K562 (cell line): Measurements from ENCODE around the gene SCGB2B2. TPM values are rescaled to one million over a fixed set of nuclear protein-coding genes. Genes with fewer than 3 reads are reported as not detected.

Source experiments
- ATAC-seq: fragments of 200-7000 bp; cut with Tn5 transposase; 3 replicates; pipeline ENCODE4 v1.9.1; 2020; ENCODE audit warnings: moderate library complexity
- BruUV-seq: library from RNA; stranded (reverse); fragments of 400-500 nt; replicated peaks from 2 replicates; lab custom pipeline; 2021; lab: Mats Ljungman, UMichigan
- CTCF ChIA-PET: fragments of 300-600 bp; formaldehyde crosslinking; extraction: SDS; loops from one replicate; lab custom pipeline; 2021; ENCODE audit warnings: low intra/inter-chr PET ratio; lab: Yijun Ruan, JAX
- POLR2A ChIA-PET: fragments of 300-600, 350-650 bp; sonication (Branson Sonifier 250); formaldehyde crosslinking; extraction: SDS; loops from one replicate; lab custom pipeline; 2021; ENCODE audit warnings: antibody characterized with exemption, inconsistent platforms; lab: Yijun Ruan, JAX
- DNase-seq, 4 experiments: peaks; one replicate each; pipeline versions ENCODE4 v3.0.0 to v3.0.0-alpha.2; 2011 to 2018; ENCODE audit warnings: low spot score in 3 of 4, mixed read lengths in 3 of 4; ENCODE audit errors: extremely low read depth in 1 of 4
- FAIRE-seq: peaks from 2 replicates; lab custom pipeline; 2011; peaks lifted over from hg19 to GRCh38; lab: Jason Lieb, UNC
- H2AFZ ChIP-seq: 2 replicates; pipeline ENCODE4 v1.6.0; 2011; ENCODE audit warnings: low read depth, low read length, control low read depth, inconsistent platforms
- H3K27ac ChIP-seq: fragments of 200-600 bp; 3 replicates; pipeline ENCODE4 v1.8.0; 2011; ENCODE audit warnings: low read depth, mild to moderate bottlenecking, control low read depth, inconsistent platforms, low read length, moderate library complexity, mixed read lengths; ENCODE audit errors: extremely low read depth
- H3K27me3 ChIP-seq, 2 experiments: fragments of 300-600 bp in 1 of 2; 2 replicates in 1 of 2; 3 replicates in 1 of 2; pipeline versions ENCODE4 v1.6.0 to v1.8.0; 2011; ENCODE audit warnings: inconsistent platforms in 2 of 2, low read length in 2 of 2, mild to moderate bottlenecking in 1 of 2, mixed read lengths in 1 of 2, moderate library complexity in 1 of 2; ENCODE audit not compliant: control insufficient read depth in 2 of 2, insufficient read depth in 2 of 2
- H3K36me3 ChIP-seq: fragments of 300-600 bp; 3 replicates; pipeline ENCODE4 v1.8.0; 2011; ENCODE audit warnings: mild to moderate bottlenecking, low read length, inconsistent platforms; ENCODE audit not compliant: control insufficient read depth, insufficient read depth
- H3K4me1 ChIP-seq, 2 experiments: fragments of 200-600 bp in 1 of 2; replicated peaks in 1 of 2; 2 replicates in 1 of 2; 3 replicates in 1 of 2; pipeline versions ENCODE4 v1.5.1 to v1.8.0; 2011; ENCODE audit warnings: inconsistent platforms in 2 of 2, low read length in 2 of 2, mild to moderate bottlenecking in 1 of 2, mixed read lengths in 1 of 2, moderate library complexity in 1 of 2; ENCODE audit not compliant: control insufficient read depth in 2 of 2, insufficient read depth in 2 of 2
- H3K4me2 ChIP-seq: 2 replicates; pipeline ENCODE4 v1.6.1; 2011; ENCODE audit warnings: low read length, control low read depth, inconsistent platforms, mixed read lengths; ENCODE audit not compliant: insufficient read depth
- H3K4me3 ChIP-seq: fragments of 200-600 bp; sonication (generic), shearing (Covaris generic); 2 replicates; pipeline ENCODE4 v1.5.1; 2016; ENCODE audit warnings: control low read depth, inconsistent platforms
- H3K79me2 ChIP-seq: fragments of 200-600 bp; 3 replicates; pipeline ENCODE4 v1.8.0; 2011; ENCODE audit warnings: low read length, inconsistent platforms; ENCODE audit not compliant: control insufficient read depth, insufficient read depth
- H3K9ac ChIP-seq, 2 experiments: 2 replicates each; pipeline versions ENCODE4 v1.6.0 to v1.6.1; 2011; ENCODE audit warnings: low read depth in 2 of 2, low read length in 2 of 2, control low read depth in 1 of 2, inconsistent platforms in 1 of 2, mild to moderate bottlenecking in 1 of 2, mixed read lengths in 1 of 2; ENCODE audit not compliant: insufficient read depth in 1 of 2
- H3K9me1 ChIP-seq: one replicate; pipeline ENCODE4 v1.6.0; 2011; ENCODE audit warnings: inconsistent platforms, mild to moderate bottlenecking, low read length, moderate library complexity; ENCODE audit not compliant: control insufficient read depth, insufficient read depth
- H3K9me3 ChIP-seq: replicated peaks from 2 replicates; pipeline ENCODE4 v1.5.1; 2011; ENCODE audit warnings: low read depth, low read length, inconsistent platforms; ENCODE audit not compliant: control insufficient read depth, insufficient read depth
- H4K20me1 ChIP-seq: replicated peaks from 2 replicates; pipeline ENCODE4 v1.6.1; 2011; ENCODE audit warnings: low read length, inconsistent platforms, mixed read lengths; ENCODE audit not compliant: control insufficient read depth, insufficient read depth
- BRCA1 ChIP-seq, 2 experiments: fragments of 450-650 bp in 1 of 2; sonication (generic) in 1 of 2; formaldehyde crosslinking in 1 of 2; IDR thresholded peaks; 2 replicates each; pipeline versions ENCODE4 v1.5.0 to v1.6.1; 2017 to 2020; ENCODE audit warnings: mild to moderate bottlenecking in 1 of 2, missing genetic modification reagents in 1 of 2
- CREB1 ChIP-seq, 2 experiments: sonication (generic) in 1 of 2; formaldehyde crosslinking in 1 of 2; IDR thresholded peaks; 2 replicates each; pipeline versions ENCODE4 v1.6.1 to v1.8.0; 2012 to 2022; ENCODE audit warnings: inconsistent platforms in 1 of 2, mild to moderate bottlenecking in 1 of 2, missing genetic modification reagents in 1 of 2, moderate library complexity in 1 of 2
- HIVEP1 ChIP-seq: fragments of 250-450 bp; sonication (Bioruptor Pico); IDR thresholded peaks from 2 replicates; pipeline ENCODE4 v1.4.0; 2020; ENCODE audit warnings: mild to moderate bottlenecking
- KDM4B ChIP-seq, 2 experiments: fragments of 450-650 bp in 1 of 2; sonication (generic) in 1 of 2; IDR thresholded peaks; 2 replicates each; pipeline ENCODE4 v1.6.1; 2016 to 2017; ENCODE audit warnings: borderline replicate concordance in 2 of 2, antibody characterized with exemption in 1 of 2, low read depth in 1 of 2, mild to moderate bottlenecking in 1 of 2
- NCOR1 ChIP-seq: fragments of 450-650 bp; IDR thresholded peaks from 2 replicates; pipeline ENCODE4 v1.6.1; 2016; ENCODE audit warnings: mild to moderate bottlenecking, moderate library complexity
- NFRKB ChIP-seq: fragments of 450-650 bp; IDR thresholded peaks from 2 replicates; pipeline ENCODE4 v1.6.1; 2016; ENCODE audit warnings: low read depth
- SMARCE1 ChIP-seq: fragments of 450-650 bp; IDR thresholded peaks from 2 replicates; pipeline ENCODE4 v1.7.1; 2016; ENCODE audit warnings: mild to moderate bottlenecking
- TFAP4 ChIP-seq: sonication (generic); formaldehyde crosslinking; IDR thresholded peaks from 2 replicates; pipeline ENCODE4 v1.8.0; 2022; ENCODE audit warnings: missing genetic modification reagents, mild to moderate bottlenecking, moderate library complexity, borderline replicate concordance
- ZBTB49 ChIP-seq: sonication (generic); formaldehyde crosslinking; IDR thresholded peaks from 2 replicates; pipeline ENCODE4 v1.8.0; 2022; ENCODE audit warnings: missing genetic modification reagents, mild to moderate bottlenecking, borderline replicate concordance
- ZNF212 ChIP-seq: fragments of 450-650 bp; formaldehyde crosslinking; IDR thresholded peaks from 2 replicates; pipeline ENCODE4 v1.4.0; 2020; ENCODE audit warnings: mild to moderate bottlenecking
- ZNF586 ChIP-seq: fragments of 450-650 bp; formaldehyde crosslinking; conservative IDR thresholded peaks from 2 replicates; pipeline ENCODE4 v1.4.0; 2020; ENCODE audit warnings: mild to moderate bottlenecking, moderate library complexity
- WGBS: fragments of 100-300 bp; shearing (Covaris generic); methylation state at CpG from one replicate; pipeline ENCODE4 v1.1.6; 2016; ENCODE audit warnings: low coverage, mixed read lengths; ENCODE audit not compliant: insufficient coverage; ENCODE audit errors: missing lambda C conversion rate; 5-methylcytosine and 5-hydroxymethylcytosine counted together
- in situ Hi-C: fragments of 300-500 bp; cut with MboI; formaldehyde crosslinking; loops from 4 replicates; pipeline ENCODE4 v1.15.0; 2018; ENCODE audit warnings: inconsistent platforms, mixed read lengths
- intact Hi-C: fragments of 100-400 bp; cut with micrococcal nuclease; formaldehyde crosslinking; loops from 2 replicates; pipeline ENCODE4 v1.14.2; 2022
- polyA plus RNA-seq, 8 experiments: library from polyadenylated mRNA; depleted of rRNA in 4 of 8; stranded (reverse) in 5 of 8; unstranded in 3 of 8; fragments of >200 nt; fragmentation: Nextera tagmentation in 2 of 8; fragmentation: Illumina TruSeq in 1 of 8; extraction: Ambion mirVana in 2 of 8; extraction: Trizol in 1 of 8; gene quantifications; 2 replicates each; pipeline versions ENCODE4 v1.2.1 to v1.2.3, GENCODE V29; 2011 to 2014; ENCODE audit warnings: inconsistent platforms in 1 of 8, missing spikeins in 1 of 8
- total RNA-seq, 7 experiments: library from RNA; depleted of rRNA in 6 of 7; stranded (reverse); fragments of >200 nt in 6 of 7; fragmentation: Illumina TruSeq in 2 of 7; extraction: Trizol in 2 of 7; gene quantifications; 2 replicates each; pipeline versions ENCODE4 v1.2.1 to v1.2.3, GENCODE V29; 2011 to 2021; ENCODE audit warnings: low replicate concordance in 1 of 7
- TF ChIP-seq, protein P1 (sequence below): fragments of 450-650 bp; formaldehyde crosslinking; IDR thresholded peaks from 2 replicates; pipeline ENCODE4 v1.4.0; 2020; ENCODE audit warnings: mild to moderate bottlenecking, mixed read lengths
- TF ChIP-seq, protein P2 (sequence below), 2 experiments: fragments of 250-450 bp in 1 of 2; fragments of 450-650 bp in 1 of 2; sonication (Bioruptor Pico) in 1 of 2; IDR thresholded peaks; 2 replicates each; pipeline versions ENCODE4 v1.6.1 to v1.8.0; 2016 to 2021; ENCODE audit warnings: mild to moderate bottlenecking in 2 of 2, moderate library complexity in 2 of 2, missing compliant biosample characterization in 1 of 2, missing genetic modification characterization in 1 of 2

Gene SCGB2B2
- total and polyA plus RNA-seq, 9 of the 15 experiments (the other 6 are each of a cell fraction or from before 2014, with no cell fraction given) = not detected

- TF ChIP-seq, protein P1, sequence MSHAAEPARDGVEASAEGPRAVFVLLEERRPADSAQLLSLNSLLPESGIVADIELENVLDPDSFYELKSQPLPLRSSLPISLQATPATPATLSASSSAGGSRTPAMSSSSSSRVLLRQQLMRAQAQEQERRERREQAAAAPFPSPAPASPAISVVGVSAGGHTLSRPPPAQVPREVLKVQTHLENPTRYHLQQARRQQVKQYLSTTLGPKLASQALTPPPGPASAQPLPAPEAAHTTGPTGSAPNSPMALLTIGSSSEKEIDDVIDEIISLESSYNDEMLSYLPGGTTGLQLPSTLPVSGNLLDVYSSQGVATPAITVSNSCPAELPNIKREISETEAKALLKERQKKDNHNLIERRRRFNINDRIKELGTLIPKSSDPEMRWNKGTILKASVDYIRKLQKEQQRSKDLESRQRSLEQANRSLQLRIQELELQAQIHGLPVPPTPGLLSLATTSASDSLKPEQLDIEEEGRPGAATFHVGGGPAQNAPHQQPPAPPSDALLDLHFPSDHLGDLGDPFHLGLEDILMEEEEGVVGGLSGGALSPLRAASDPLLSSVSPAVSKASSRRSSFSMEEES (CRISPR knock-in tag) = no peak
- no peak for TF ChIP-seq ZBTB49 (CRISPR knock-in tag)
- TF ChIP-seq TFAP4 (CRISPR knock-in tag) = no peak
- no peak for TF ChIP-seq KDM4B (IDR thresholded peaks at IDR 0.05; ENCODE audit: borderline replicate concordance in 2 of 2, low read depth in 1 of 2)
- TF ChIP-seq SMARCE1 = no peak
- no peak for TF ChIP-seq ZNF212 (CRISPR knock-in tag)
- TF ChIP-seq ZNF586 (CRISPR knock-in tag) = no peak
- TF ChIP-seq, protein P2, sequence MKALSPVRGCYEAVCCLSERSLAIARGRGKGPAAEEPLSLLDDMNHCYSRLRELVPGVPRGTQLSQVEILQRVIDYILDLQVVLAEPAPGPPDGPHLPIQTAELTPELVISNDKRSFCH (CRISPR knock-in tag; IDR thresholded peaks at IDR 0.05) = no peak
- TF ChIP-seq, protein P2 (tag; IDR thresholded peaks at IDR 0.05) = no peak
- TF ChIP-seq HIVEP1 (CRISPR knock-in tag) = no peak
- TF ChIP-seq NCOR1 = no peak
- TF ChIP-seq BRCA1 (IDR thresholded peaks at IDR 0.05) = no peak
- TF ChIP-seq BRCA1 (CRISPR knock-in tag; IDR thresholded peaks at IDR 0.05) = no peak
- no peak for TF ChIP-seq NFRKB
- no peak for TF ChIP-seq CREB1 (IDR thresholded peaks at IDR 0.05)
- TF ChIP-seq CREB1 (CRISPR knock-in tag; IDR thresholded peaks at IDR 0.05) = no peak
- ChIA-PET POLR2A (interaction anchor here (0.6 kb wide), 1 partner anchor 1836 kb away, joined by 3 read pairs; no protein-coding TSS in a partner anchor), CTCF (no interaction called here)
- H3K27ac ChIP-seq = no peak overlapping the region
- BruUV-seq = no TSS peak
- H2AFZ ChIP-seq = no peak overlapping the region
- no peaks in the 10 kb centered on the region for H3K9me3 ChIP-seq
- H3K9ac ChIP-seq = no peak overlapping the region; a peak in 1 of 4 replicates
- FAIRE-seq (no peak), ATAC-seq (no peak), DNase-seq (no peak)
- intact Hi-C loops = no loop called here
- H3K27me3 ChIP-seq = no peaks in the 10 kb centered on the region
- no peaks in the 10 kb centered on the region for H3K79me2 ChIP-seq
- H3K36me3 ChIP-seq = no peaks in the 10 kb centered on the region
- no peaks in the 10 kb centered on the region for H3K9me1 ChIP-seq
- no peak overlapping the region for H3K4me2 ChIP-seq
- WGBS = 0% methylated on average over 5 of the region's 6 CpGs
- H3K4me1 ChIP-seq = peaks cover 0 to 21% of the 10 kb centered on the region in 2 experiments; a peak in 2 of 5 replicates
- in situ Hi-C loops = no loop called here
- H4K20me1 ChIP-seq = no peaks in the 10 kb centered on the region
- H3K4me3 ChIP-seq = no peak overlapping the region
Observed at GRCh38 chr19:34664870-34665269, 12.1 kb downstream of the SCGB2B2 start.
